Stomach (tissue), 4 donors: ENCODE measurements around the gene UPK2.

ENCODE experiments used
- CTCF ChIP-seq, 7 experiments: fragments of 450-650 bp in 4 of 7; fragments of 200-600 bp in 3 of 7; sonication (generic) in 3 of 7; IDR thresholded peaks; one replicate each; pipeline ENCODE4 v1.5.1; 2016 to 2019; ENCODE audit warnings: antibody characterized with exemption in 7 of 7, control low read depth in 2 of 7, mild to moderate bottlenecking in 1 of 7
- POLR2A ChIP-seq, 4 donors: fragments of 450-650 bp; IDR thresholded peaks; one replicate each; pipeline ENCODE4 v1.6.1; 2016; ENCODE audit warnings: antibody characterized with exemption in 4 of 4, control low read depth in 2 of 4, mild to moderate bottlenecking in 1 of 4, moderate library complexity in 1 of 4
- POLR2AphosphoS5 ChIP-seq, 3 donors: sonication (generic); formaldehyde crosslinking; IDR thresholded peaks; one replicate each; pipeline ENCODE4 v1.6.1; 2016; ENCODE audit warnings: antibody characterized with exemption in 3 of 3

- no peak for TF ChIP-seq POLR2A (IDR thresholded peaks at IDR 0.05)
- TF ChIP-seq CTCF (IDR thresholded peaks at IDR 0.05), result no peak
- peak in 1 of 3 donors; percentile 20 for TF ChIP-seq POLR2AphosphoS5 (IDR thresholded peaks at IDR 0.05)
Observed at GRCh38 chr11:118998822-118999221, 42.7 kb downstream of the UPK2 start.
